ENCODE results near the gene THAP3. TPM values are rescaled to one million over a fixed set of nuclear protein-coding genes. Genes with fewer than 3 reads are reported as not detected.

The THAP3 gene
- total and polyA plus RNA-seq, 9 of the 15 experiments (the other 6 are each of a cell fraction or from before 2014, with no cell fraction given): 1.9 to 31.2 (median 18.2) TPM

GRCh38 chr1:6581561-6582305 lies 42.9 kb upstream of the THAP3 start (continued):
- no peak for TF ChIP-seq BRD4 (IDR thresholded peaks at IDR 0.05)
- TF ChIP-seq MAZ (CRISPR knock-in tag; conservative IDR thresholded peaks at IDR 0.05 in 1 of 2, IDR thresholded peaks at IDR 0.05 in 1 of 2): 0 out of 4 replicates have a peak, but pooled peaks of 1 of the 2 experiments have one; percentile 26
- no peak; the same call in 1 of the 2 replicates for TF ChIP-seq TEAD4 (IDR thresholded peaks at IDR 0.05; ENCODE audit: low read length)
- TF ChIP-seq TEAD4 (CRISPR knock-in tag; IDR thresholded peaks at IDR 0.05; ENCODE audit: borderline replicate concordance): no peak
- TF ChIP-seq, protein P1, sequence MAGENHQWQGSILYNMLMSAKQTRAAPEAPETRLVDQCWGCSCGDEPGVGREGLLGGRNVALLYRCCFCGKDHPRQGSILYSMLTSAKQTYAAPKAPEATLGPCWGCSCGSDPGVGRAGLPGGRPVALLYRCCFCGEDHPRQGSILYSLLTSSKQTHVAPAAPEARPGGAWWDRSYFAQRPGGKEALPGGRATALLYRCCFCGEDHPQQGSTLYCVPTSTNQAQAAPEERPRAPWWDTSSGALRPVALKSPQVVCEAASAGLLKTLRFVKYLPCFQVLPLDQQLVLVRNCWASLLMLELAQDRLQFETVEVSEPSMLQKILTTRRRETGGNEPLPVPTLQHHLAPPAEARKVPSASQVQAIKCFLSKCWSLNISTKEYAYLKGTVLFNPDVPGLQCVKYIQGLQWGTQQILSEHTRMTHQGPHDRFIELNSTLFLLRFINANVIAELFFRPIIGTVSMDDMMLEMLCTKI (IDR thresholded peaks at IDR 0.05; ENCODE audit: partially characterized antibody): no peak
- peak; percentile 26 for TF ChIP-seq TBP (optimal IDR thresholded peaks at IDR 0.05; ENCODE audit: low read depth, low read length)
- no peak for TF ChIP-seq TFAM (CRISPR knock-in tag; conservative IDR thresholded peaks at IDR 0.05)
- TF ChIP-seq RAD21 (CRISPR knock-in tag; conservative IDR thresholded peaks at IDR 0.05 in 1 of 2, IDR thresholded peaks at IDR 0.05 in 1 of 2): 0 out of 4 replicates have a peak, but pooled peaks of 1 of the 2 experiments have one; percentile 4
- no peak for TF ChIP-seq RBM15 (IDR thresholded peaks at IDR 0.05; ENCODE audit: insufficient read depth, low read length)
- no peak for TF ChIP-seq NCOA6 (IDR thresholded peaks at IDR 0.05)
- TF ChIP-seq MGA (IDR thresholded peaks at IDR 0.05): no peak

Data from K562 (cell line).